NCI-H1694 (cell line): Measurements from ENCODE around the gene ADPGK.
"Not testable (repeated sequence)": the region's sequence is repeated elsewhere in the genome, so short reads cannot be mapped to it uniquely, and the experiment has no call there.

Experiments
- DNase-seq: peaks from one replicate; lab custom pipeline; 2025; lab: John Stamatoyannopoulos, UW

The ADPGK gene

GRCh38 chr15:72783640-72784455 is at the start of gene ADPGK:
Gene ADPGK, minus strand, starts transcription at chr15:72783758. Its CDS starts 67 bp downstream, at chr15:72783691.
- DNase-seq = peak; percentile 91

DNA sequence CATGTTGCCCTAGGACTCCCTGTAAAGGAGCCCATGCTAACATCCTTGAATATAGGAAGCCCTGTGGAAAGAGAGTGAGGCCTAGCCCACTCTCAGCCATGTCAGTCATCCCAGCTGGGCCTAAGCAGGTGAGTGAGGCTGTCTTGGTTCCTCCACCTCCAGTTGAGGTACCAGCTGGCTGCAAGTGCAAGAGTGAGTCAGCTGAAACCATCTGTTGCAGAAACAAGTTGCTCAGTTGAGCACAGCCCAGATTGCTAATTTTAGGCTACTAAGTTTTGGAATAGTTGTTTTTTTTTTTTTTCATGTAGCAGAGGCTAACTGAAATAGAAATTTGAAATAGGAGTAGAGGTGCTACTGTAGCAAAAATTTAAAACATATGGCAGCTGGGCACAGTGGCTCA is 43.7 kb upstream of the ADPGK start:
- no peak for DNase-seq

DNA sequence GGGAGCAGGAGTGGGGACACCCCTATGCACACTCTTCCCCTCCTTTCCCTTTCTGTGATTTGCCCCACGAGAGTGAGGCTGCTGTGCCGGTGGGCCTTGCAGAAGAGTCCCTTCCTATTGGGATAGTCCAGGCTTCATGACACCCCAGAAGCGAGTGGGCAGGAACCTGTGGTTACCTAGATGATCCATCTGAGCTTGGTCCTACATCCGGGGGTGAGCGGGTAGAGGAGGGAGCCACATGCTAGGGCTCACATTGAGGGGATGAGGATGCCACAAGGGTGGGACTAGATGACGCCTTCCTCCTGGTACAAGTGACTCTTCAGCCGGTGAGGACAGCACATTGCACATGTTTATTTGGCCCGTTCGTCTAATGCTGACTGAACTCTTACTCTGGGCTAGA is 43.1 kb upstream of the ADPGK start:
- no peak for DNase-seq

GRCh38 chr15:72825829-72826228 is 42.3 kb upstream of the ADPGK start:
- DNase-seq = no peak

DNA sequence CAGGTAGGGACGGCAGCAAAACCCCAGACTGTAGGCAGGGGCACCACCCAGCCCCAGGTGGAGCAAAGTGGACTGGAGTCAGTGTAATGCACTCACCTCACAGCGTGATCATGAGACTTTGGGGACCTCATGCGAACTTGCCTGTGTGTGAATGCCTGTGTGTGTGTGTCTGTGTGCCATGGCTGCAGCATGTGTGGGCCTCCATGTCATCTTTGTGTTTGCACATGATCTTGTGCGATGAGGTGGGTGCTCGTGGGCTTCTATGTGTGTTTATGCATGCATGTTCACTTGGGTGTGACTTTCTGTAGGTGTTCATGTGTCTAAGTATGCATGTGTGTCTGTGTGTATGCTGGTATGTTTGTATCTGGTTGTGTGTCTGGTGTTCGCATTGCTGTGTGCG is 41.2 kb upstream of the ADPGK start:
- DNase-seq = no peak

- no peak for DNase-seq
These were observed 40.6 kb upstream of the ADPGK start for GRCh38 chr15:72824112-72824511.

DNA sequence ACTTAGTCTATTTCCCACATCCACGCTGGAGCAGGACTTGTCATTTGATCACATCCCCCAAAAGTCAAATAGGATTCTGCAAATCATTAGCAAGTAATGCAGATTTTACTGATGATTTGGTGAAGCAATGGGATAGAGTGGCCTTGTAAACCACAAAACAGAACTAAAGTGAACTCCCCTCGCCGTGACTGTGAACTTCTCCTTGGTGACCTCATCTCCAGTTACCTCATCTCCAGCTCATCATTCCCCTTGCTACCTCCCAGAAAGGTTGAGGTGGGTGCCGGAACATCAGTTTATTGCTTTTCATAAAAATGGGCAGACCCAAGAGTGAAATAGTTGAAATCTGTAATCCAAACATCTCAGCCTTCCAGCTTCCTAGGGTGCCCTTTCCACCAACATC is 36.7 kb upstream of the ADPGK start:
- no peak for DNase-seq

DNA sequence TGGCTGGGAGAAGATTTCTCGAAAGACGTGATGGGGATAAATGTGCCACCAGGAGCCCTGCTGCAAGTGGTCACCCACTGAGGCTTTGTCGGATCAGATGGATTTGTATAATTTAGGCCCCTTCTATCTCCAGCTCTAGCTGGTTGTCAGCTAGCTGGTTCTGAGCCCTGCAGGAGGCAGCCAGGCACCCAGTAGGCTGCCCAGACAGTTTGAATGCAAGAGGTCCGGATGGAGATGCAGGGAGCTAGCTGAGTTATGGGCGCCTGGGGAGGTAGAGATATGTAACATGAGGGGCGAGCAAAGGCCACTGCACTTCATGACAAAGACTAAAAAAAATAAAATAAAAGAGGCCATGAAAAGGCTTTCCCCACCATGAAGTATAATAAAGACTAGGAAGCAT is 35.1 kb upstream of the ADPGK start:
- DNase-seq = no peak

GRCh38 chr15:72813345-72814004 is 29.9 kb upstream of the ADPGK start:
- DNase-seq = no peak

- no peak for DNase-seq
These were observed 25.8 kb upstream of the ADPGK start for GRCh38 chr15:72809329-72809728.

- not testable (repeated sequence) for DNase-seq
These were observed 23.8 kb upstream of the ADPGK start for GRCh38 chr15:72807346-72807745.

DNA sequence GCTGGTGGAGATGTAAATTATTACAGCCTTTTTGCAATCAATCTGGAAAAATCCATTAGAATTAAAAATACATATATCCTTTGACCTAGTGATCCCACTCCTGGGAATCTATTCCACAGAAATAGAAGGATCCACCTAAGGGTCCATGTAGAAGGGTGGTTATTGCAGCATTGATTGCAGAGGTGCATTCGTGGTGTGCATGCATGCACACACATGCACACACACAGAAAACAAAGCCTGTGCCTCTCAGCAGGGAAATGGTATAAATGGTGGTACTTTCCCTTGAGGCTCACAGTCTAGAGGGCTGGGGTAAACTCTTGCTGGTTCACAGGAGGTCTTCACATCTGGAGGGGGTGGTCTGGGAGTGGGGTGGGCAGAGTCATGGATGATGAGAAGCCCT is 19.4 kb upstream of the ADPGK start:
- no peak for DNase-seq

- no peak for DNase-seq
These were observed 18.2 kb upstream of the ADPGK start for GRCh38 chr15:72801590-72802325.

GRCh38 chr15:72800833-72801481 is 17.4 kb upstream of the ADPGK start:
- DNase-seq = no peak

- DNase-seq = no peak
These were observed 14.3 kb upstream of the ADPGK start for GRCh38 chr15:72797834-72798233.

DNA sequence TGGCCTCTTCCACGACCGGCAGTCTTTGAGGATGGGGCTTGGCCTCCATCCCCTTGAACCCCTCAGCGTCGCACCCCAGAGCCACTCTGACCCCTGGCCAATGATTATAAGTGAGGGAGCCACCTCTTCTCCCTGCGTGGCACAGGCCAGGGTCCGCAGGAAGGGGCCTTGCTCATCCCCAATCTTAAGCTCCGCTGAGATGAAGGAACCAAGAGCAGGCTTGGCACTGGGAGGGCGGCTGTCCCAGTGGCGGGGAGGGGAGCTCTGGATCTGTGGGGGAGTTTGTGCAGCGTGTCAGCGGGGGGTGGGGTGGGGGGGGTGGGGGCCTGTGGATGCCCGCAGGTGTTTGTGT is 13.8 kb upstream of the ADPGK start:
- no peak for DNase-seq

DNA sequence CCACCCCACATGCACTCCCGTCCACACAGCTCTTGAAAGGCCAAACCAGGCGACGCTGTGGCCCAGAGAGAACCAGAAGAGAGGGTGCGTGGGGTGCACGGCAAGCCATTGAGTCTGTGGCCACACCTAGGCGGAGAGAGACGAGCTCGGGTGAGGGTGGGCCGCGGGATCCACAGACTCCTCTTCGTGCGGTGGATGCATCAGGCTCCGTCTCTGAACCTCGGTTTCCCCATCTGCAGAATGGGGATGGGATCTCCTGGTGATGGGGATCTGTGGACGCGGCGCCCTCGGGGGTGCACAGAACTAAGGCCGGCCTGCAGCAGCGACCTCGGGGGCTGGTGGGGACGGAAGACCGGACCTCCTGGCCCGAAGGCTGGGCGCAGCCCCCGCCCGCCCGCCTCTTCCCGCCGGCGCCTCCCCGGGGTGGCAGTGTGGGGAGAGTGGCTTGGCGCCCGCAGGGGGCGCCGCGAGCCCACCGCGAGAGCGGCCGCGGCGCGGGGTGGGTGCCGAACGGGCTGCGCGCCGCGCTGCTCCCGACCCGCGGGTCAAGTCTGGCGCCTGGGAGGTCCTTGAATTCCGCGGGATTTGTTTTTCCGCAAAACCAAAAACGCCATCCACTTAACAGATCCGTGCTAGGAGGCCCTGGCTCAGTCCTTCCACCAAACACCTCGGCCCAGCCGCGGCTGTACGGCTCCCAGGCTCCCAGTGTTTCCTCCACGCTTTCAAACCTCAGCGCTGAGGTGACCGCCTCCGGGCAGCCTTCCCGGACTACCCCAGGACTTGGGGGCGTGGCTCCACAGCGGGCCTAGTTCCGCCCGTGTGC is 13.2 kb upstream of the ADPGK start:
- peak; percentile 10 for DNase-seq

- no peak for DNase-seq
These were observed 12.6 kb upstream of the ADPGK start for GRCh38 chr15:72796210-72796514.

- DNase-seq = no peak
These were observed 10.5 kb upstream of the ADPGK start for GRCh38 chr15:72793766-72794660.

- DNase-seq = no peak
These were observed 8.9 kb upstream of the ADPGK start for GRCh38 chr15:72792431-72792830.
